ENCODE measurements around the gene IGSF21. TPM values are rescaled to one million over a fixed set of nuclear protein-coding genes. Genes with fewer than 3 reads are reported as not detected.

The IGSF21 gene
- total RNA-seq, 3 donors from 2014 or later (not counting 1 experiment from before 2014, with no cell fraction given): not detected

- no peaks in the 10 kb centered on the region for H3K4me1 Mint-ChIP-seq
- no peaks in the 10 kb centered on the region for H3K9me3 Mint-ChIP-seq
- TF ChIP-seq, protein P1, sequence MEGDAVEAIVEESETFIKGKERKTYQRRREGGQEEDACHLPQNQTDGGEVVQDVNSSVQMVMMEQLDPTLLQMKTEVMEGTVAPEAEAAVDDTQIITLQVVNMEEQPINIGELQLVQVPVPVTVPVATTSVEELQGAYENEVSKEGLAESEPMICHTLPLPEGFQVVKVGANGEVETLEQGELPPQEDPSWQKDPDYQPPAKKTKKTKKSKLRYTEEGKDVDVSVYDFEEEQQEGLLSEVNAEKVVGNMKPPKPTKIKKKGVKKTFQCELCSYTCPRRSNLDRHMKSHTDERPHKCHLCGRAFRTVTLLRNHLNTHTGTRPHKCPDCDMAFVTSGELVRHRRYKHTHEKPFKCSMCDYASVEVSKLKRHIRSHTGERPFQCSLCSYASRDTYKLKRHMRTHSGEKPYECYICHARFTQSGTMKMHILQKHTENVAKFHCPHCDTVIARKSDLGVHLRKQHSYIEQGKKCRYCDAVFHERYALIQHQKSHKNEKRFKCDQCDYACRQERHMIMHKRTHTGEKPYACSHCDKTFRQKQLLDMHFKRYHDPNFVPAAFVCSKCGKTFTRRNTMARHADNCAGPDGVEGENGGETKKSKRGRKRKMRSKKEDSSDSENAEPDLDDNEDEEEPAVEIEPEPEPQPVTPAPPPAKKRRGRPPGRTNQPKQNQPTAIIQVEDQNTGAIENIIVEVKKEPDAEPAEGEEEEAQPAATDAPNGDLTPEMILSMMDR (IDR thresholded peaks at IDR 0.05): no peak
Measured at GRCh38 chr1:18354612-18355011, 247.0 kb downstream of the IGSF21 start.

DNA sequence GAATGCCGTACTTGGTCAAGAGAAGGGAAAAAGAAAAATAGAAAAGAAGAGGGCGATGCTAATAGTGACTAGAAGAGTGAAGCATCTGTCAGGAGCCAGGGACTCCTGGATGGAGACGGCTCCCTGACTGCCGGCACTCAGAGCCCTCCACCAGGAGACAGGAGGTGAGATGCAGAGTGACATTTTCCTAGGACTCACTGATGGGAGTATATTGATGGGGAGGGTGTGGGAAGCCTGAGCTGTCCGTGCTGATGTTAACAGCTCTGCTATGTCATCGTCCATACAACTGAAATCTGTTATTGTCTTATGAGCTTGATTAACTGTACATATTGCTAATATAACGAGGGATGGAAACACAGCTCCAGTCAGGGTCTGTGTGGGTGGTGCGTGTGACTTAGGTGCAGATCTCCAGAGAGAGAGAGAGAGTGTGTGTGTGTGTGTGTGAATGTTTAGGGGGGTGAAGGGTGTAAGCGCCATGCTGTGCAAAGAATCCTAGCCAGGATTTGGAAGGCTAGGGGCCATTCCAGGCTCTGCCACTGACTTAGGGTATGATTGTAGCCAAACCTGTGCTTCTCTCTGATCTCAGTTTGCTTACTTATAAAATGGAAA, 250.1 kb downstream of the IGSF21 start:
- Mint-ChIP-seq H3K27me3 (ENCODE audit: low read depth in 2 of 2) (peaks cover 21% of the 10 kb centered on the region in 2 donors), H3K4me3 (no peak overlapping the region), H3K36me3 (no peaks in the 10 kb centered on the region), H3K9me3 (no peaks in the 10 kb centered on the region), H3K27ac (no peak overlapping the region), H3K4me1 (no peaks in the 10 kb centered on the region)
- Histone ChIP-seq H3K27me3 (ENCODE audit: control insufficient read depth, insufficient read depth, low read length) (no peaks in the 10 kb centered on the region), H3K4me3 (ENCODE audit: low read length) (no peak overlapping the region), H3K4me1 (ENCODE audit: control insufficient read depth, insufficient read depth, low read length) (no peaks in the 10 kb centered on the region), H3K27ac (ENCODE audit: low read length) (no peak overlapping the region), H3K36me3 (ENCODE audit: control insufficient read depth, insufficient read depth, low read length) (no peaks in the 10 kb centered on the region), H3K9me3 (ENCODE audit: control insufficient read depth, insufficient read depth, low read length) (no peaks in the 10 kb centered on the region)
- WGBS (ENCODE audit: insufficient coverage): 84% methylated on average over 9 of the region's 9 CpGs
- intact Hi-C loops (cut with micrococcal nuclease): no loop called here
- no peak for DNase-seq
- TF ChIP-seq, protein P1 (IDR thresholded peaks at IDR 0.05): no peak
- no peak for ATAC-seq

More at GRCh38 chr1:18354612-18355011, 247.0 kb downstream of the IGSF21 start:
- H3K27me3 Mint-ChIP-seq (ENCODE audit: low read depth in 2 of 2): peaks cover 21 to 24% of the 10 kb centered on the region in 2 donors
- Histone ChIP-seq H3K36me3 (ENCODE audit: control insufficient read depth, insufficient read depth, low read length) (no peaks in the 10 kb centered on the region), H3K9me3 (ENCODE audit: control insufficient read depth, insufficient read depth, low read length) (no peaks in the 10 kb centered on the region), H3K4me1 (ENCODE audit: control insufficient read depth, insufficient read depth, low read length) (no peaks in the 10 kb centered on the region), H3K27me3 (ENCODE audit: control insufficient read depth, insufficient read depth, low read length) (no peaks in the 10 kb centered on the region), H3K4me3 (ENCODE audit: low read length) (no peak overlapping the region), H3K27ac (ENCODE audit: low read length) (no peak overlapping the region)
- no peak overlapping the region for H3K4me3 Mint-ChIP-seq
- no CpG with 5 or more reads among the region's 3 CpGs for WGBS (ENCODE audit: insufficient coverage)
- intact Hi-C loops (cut with micrococcal nuclease): no loop called here
- no peaks in the 10 kb centered on the region for H3K36me3 Mint-ChIP-seq
- ATAC-seq (no peak), DNase-seq (no peak)
- H3K27ac Mint-ChIP-seq: no peak overlapping the region

DNA sequence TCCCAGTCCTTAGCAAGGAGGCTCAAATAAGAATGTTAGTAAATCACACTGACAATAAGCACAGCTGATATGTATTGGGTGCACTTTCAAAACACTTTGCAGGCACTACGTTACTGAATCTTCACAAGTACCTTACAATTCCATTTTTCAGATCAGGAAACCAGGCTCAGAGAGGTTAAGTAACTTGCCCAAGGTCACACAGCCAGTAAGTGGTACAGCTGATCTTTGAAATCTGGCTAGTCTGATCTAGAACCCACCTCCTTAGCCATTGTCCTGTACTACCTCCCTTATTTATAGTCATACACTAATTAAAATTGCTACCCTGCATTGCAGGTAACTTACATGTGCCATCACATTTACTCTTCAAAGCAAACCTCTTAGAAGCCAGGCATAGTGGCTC, 251.0 kb downstream of the IGSF21 start:
- Histone ChIP-seq H3K27ac (ENCODE audit: low read length) (no peak overlapping the region), H3K36me3 (ENCODE audit: control insufficient read depth, insufficient read depth, low read length) (no peaks in the 10 kb centered on the region), H3K27me3 (ENCODE audit: control insufficient read depth, insufficient read depth, low read length) (no peaks in the 10 kb centered on the region), H3K4me3 (ENCODE audit: low read length) (no peak overlapping the region), H3K9me3 (ENCODE audit: control insufficient read depth, insufficient read depth, low read length) (no peaks in the 10 kb centered on the region), H3K4me1 (ENCODE audit: control insufficient read depth, insufficient read depth, low read length) (no peaks in the 10 kb centered on the region)
- no peaks in the 10 kb centered on the region for H3K9me3 Mint-ChIP-seq
- DNase-seq: no peak
- 47% methylated on average over 1 of the region's 1 CpG for WGBS (ENCODE audit: insufficient coverage)
- H3K4me3 Mint-ChIP-seq: no peak overlapping the region
- ATAC-seq: no peak
- no peaks in the 10 kb centered on the region for H3K36me3 Mint-ChIP-seq
- TF ChIP-seq, protein P1 (IDR thresholded peaks at IDR 0.05): no peak
- intact Hi-C loops (cut with micrococcal nuclease): no loop called here
- H3K4me1 Mint-ChIP-seq: no peaks in the 10 kb centered on the region
- H3K27me3 Mint-ChIP-seq (ENCODE audit: low read depth in 2 of 2): peaks cover 14 to 23% of the 10 kb centered on the region in 2 donors
- H3K27ac Mint-ChIP-seq: no peak overlapping the region

- H3K36me3 Mint-ChIP-seq: no peaks in the 10 kb centered on the region
- ATAC-seq (no peak), DNase-seq (no peak)
- intact Hi-C loops (cut with micrococcal nuclease): no loop called here
- TF ChIP-seq, protein P1 (IDR thresholded peaks at IDR 0.05): no peak
- Histone ChIP-seq H3K9me3 (ENCODE audit: control insufficient read depth, insufficient read depth, low read length) (no peaks in the 10 kb centered on the region), H3K4me3 (ENCODE audit: low read length) (no peak overlapping the region), H3K4me1 (ENCODE audit: control insufficient read depth, insufficient read depth, low read length) (no peaks in the 10 kb centered on the region), H3K36me3 (ENCODE audit: control insufficient read depth, insufficient read depth, low read length) (no peaks in the 10 kb centered on the region), H3K27me3 (ENCODE audit: control insufficient read depth, insufficient read depth, low read length) (no peaks in the 10 kb centered on the region), H3K27ac (ENCODE audit: low read length) (no peak overlapping the region)
- no peak overlapping the region for H3K4me3 Mint-ChIP-seq
- H3K27me3 Mint-ChIP-seq (ENCODE audit: low read depth in 2 of 2): peaks cover 7 to 18% of the 10 kb centered on the region in 2 donors
- H3K9me3 Mint-ChIP-seq: no peaks in the 10 kb centered on the region
- no peaks in the 10 kb centered on the region for H3K4me1 Mint-ChIP-seq
- no peak overlapping the region for H3K27ac Mint-ChIP-seq
- WGBS (ENCODE audit: insufficient coverage): 85% methylated on average over 6 of the region's 7 CpGs
Measured at GRCh38 chr1:18360251-18360650, 252.7 kb downstream of the IGSF21 start.
